GM12878 (cell line): ENCODE measurements around the gene WEE2.

ENCODE experiments used
- BCL11A ChIP-seq: IDR thresholded peaks from 2 replicates; pipeline ENCODE4 v1.6.1; 2011; ENCODE audit warnings: low read depth, low read length
- EGR1 ChIP-seq, 2 experiments: IDR thresholded peaks; 1 replicate in 1 of 2; 2 replicates in 1 of 2; pipeline ENCODE4 v1.6.1; 2011 to 2012; ENCODE audit warnings: low read depth in 2 of 2, low read length in 2 of 2, borderline replicate concordance in 1 of 2, mild to moderate bottlenecking in 1 of 2, moderate library complexity in 1 of 2
- GATAD2B ChIP-seq: fragments of 450-650 bp; conservative IDR thresholded peaks from 2 replicates; pipeline ENCODE4 v1.6.1; 2017; ENCODE audit warnings: low read depth, mild to moderate bottlenecking, moderate library complexity
- HDAC2 ChIP-seq: fragments of 200-600 bp; sonication (generic); IDR thresholded peaks from 2 replicates; pipeline ENCODE4 v1.6.1; 2017
- SMARCA5 ChIP-seq: fragments of 450-650 bp; IDR thresholded peaks from 2 replicates; pipeline ENCODE4 v1.6.1; 2017; ENCODE audit warnings: mild to moderate bottlenecking
- SPI1 ChIP-seq: IDR thresholded peaks from 2 replicates; pipeline ENCODE4 v1.6.1; 2011; ENCODE audit warnings: low read depth, mild to moderate bottlenecking, low read length, moderate library complexity, borderline replicate concordance; ENCODE audit not compliant: insufficient read depth
- SREBF2 ChIP-seq: IDR thresholded peaks from 2 replicates; pipeline ENCODE4 v1.6.1; 2012; ENCODE audit warnings: mild to moderate bottlenecking, low read length

DNA sequence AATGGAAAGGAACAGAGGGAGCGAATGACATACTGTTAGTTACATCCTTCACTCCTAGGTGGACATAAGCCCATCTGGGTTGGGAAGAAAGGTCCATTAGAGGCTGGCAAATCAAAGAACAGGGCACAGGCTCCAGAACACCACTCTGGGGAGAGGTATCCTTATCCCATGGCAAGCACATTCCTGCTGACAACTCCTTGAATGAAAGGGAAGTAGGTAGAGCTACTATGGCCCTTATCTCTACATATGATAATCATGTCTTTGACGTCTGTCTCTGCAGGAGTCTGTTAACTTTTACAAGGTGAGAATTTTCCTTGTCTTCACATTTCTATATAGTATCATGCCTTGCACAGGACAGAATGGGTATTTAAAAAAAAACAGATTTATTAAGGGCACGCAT, 16.6 kb upstream of the WEE2 start:
- TF ChIP-seq SREBF2 (no peak), SMARCA5 (no peak), HDAC2 (no peak), BCL11A (no peak), EGR1 (IDR thresholded peaks at IDR 0.05; ENCODE audit: borderline replicate concordance in 1 of 2, low read depth in 2 of 2, low read length in 2 of 2) (no peak), GATAD2B (no peak), SPI1 (no peak)
